H1 (cell line): ENCODE measurements around the gene GREB1. TPM values are rescaled to one million over a fixed set of nuclear protein-coding genes. Genes with fewer than 3 reads are reported as not detected.

ENCODE experiments used
- CEBPB ChIP-seq: IDR thresholded peaks from 2 replicates; pipeline ENCODE4 v1.6.1; 2012; ENCODE audit warnings: low read depth, low read length
- CTBP2 ChIP-seq: IDR thresholded peaks from 2 replicates; pipeline ENCODE4 v1.7.0; 2011; ENCODE audit warnings: borderline replicate concordance, mild to moderate bottlenecking, moderate library complexity, mixed read lengths, low read length; ENCODE audit not compliant: insufficient read depth, insufficient read length
- MAFK ChIP-seq: IDR thresholded peaks from 2 replicates; pipeline ENCODE4 v1.6.1; 2012; ENCODE audit warnings: low read depth, mild to moderate bottlenecking, improper control_type of control experiment, low read length
- NRF1 ChIP-seq: IDR thresholded peaks from 2 replicates; pipeline ENCODE4 v1.6.1; 2011; ENCODE audit warnings: mild to moderate bottlenecking, low read depth, low read length, improper control_type of control experiment
- SIRT6 ChIP-seq: IDR thresholded peaks from one replicate; pipeline ENCODE4 v1.7.1; 2012; ENCODE audit warnings: low read length, inconsistent platforms
- SUZ12 ChIP-seq: fragments of 200-600 bp; sonication (generic); IDR thresholded peaks from 2 replicates; pipeline ENCODE4 v1.6.1; 2012; ENCODE audit warnings: mild to moderate bottlenecking, inconsistent platforms, low read length, moderate library complexity, mixed read lengths
- polyA plus RNA-seq, 7 experiments: library from polyadenylated mRNA; depleted of rRNA in 3 of 7; stranded (reverse) in 5 of 7; unstranded in 2 of 7; fragments of >200 nt in 5 of 7; fragments of 200-250 nt in 2 of 7; gene quantifications; 1 replicate in 5 of 7; 2 replicates in 1 of 7; 4 replicates in 1 of 7; pipeline versions ENCODE4 v1.2.1 to v1.2.3, GENCODE V29; 2011 to 2013; ENCODE audit warnings: missing spikeins in 2 of 7, mixed read lengths in 2 of 7
- total RNA-seq: library from RNA; stranded (reverse); fragmentation: NEBNext Ultra II Directional; extraction: Animal tissue kit (Norgen Biotek cat#: 25700); gene quantifications from 2 replicates; pipeline ENCODE4 v1.2.1, GENCODE V29; 2021
- TF ChIP-seq, protein P1 (sequence below): IDR thresholded peaks from 2 replicates; pipeline ENCODE4 v1.6.1; 2011; ENCODE audit warnings: low read depth, mild to moderate bottlenecking, low read length; ENCODE audit not compliant: insufficient read depth

The GREB1 gene
- total and polyA plus RNA-seq, 2 of the 8 experiments (the other 6 are each of a cell fraction or from before 2014, with no cell fraction given): 7.9 to 43.4 TPM

DNA sequence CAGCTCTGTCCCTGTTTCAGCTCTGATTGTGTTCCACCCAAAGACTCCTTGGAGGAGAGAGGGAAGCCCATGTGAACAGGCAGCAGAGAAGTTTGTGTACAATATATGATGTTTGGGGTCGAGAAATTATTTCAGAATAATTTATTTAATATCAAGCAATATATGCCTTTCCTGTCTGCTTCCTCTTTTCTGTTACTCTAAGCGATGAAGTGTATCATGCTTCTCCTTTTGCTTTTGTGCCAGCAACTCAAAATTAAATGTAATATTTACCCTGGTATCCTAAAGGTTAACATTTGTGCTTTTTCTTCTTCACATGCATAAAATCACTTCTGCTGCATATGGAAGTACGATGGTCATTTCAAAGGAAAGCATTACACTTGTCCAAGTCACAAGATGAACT, 138.6 kb downstream of the GREB1 start (continued):
- TF ChIP-seq MAFK (no peak), SUZ12 (no peak), NRF1 (no peak), SIRT6 (no peak), CEBPB (no peak), CTBP2 (no peak)
- TF ChIP-seq, protein P1, sequence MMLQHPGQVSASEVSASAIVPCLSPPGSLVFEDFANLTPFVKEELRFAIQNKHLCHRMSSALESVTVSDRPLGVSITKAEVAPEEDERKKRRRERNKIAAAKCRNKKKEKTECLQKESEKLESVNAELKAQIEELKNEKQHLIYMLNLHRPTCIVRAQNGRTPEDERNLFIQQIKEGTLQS: no peak
